ENCODE results near the gene KLHL36. TPM values are rescaled to one million over a fixed set of nuclear protein-coding genes. Genes with fewer than 3 reads are reported as not detected.
A peak's percentile ranks its signal among the peaks of the same experiment; 100 is the strongest.

Gene KLHL36
- total and polyA plus RNA-seq, 2 donors from 2014 or later, result 13.7 to 76.6 TPM

- H3K27ac ChIP-seq (ENCODE audit: low read depth in 2 of 2, low read length in 2 of 2), result no peak overlapping the region
- H3K9ac ChIP-seq (ENCODE audit: low read length in 3 of 3), result no peak overlapping the region
- H3K4me3 ChIP-seq (ENCODE audit: low read length in 3 of 3), result no peak overlapping the region
- no peak for FAIRE-seq
- no peaks in the 10 kb centered on the region for H3K9me3 ChIP-seq (ENCODE audit: control insufficient read depth in 2 of 3, insufficient read depth in 1 of 3, low read length in 3 of 3)
- TF ChIP-seq, protein P1, sequence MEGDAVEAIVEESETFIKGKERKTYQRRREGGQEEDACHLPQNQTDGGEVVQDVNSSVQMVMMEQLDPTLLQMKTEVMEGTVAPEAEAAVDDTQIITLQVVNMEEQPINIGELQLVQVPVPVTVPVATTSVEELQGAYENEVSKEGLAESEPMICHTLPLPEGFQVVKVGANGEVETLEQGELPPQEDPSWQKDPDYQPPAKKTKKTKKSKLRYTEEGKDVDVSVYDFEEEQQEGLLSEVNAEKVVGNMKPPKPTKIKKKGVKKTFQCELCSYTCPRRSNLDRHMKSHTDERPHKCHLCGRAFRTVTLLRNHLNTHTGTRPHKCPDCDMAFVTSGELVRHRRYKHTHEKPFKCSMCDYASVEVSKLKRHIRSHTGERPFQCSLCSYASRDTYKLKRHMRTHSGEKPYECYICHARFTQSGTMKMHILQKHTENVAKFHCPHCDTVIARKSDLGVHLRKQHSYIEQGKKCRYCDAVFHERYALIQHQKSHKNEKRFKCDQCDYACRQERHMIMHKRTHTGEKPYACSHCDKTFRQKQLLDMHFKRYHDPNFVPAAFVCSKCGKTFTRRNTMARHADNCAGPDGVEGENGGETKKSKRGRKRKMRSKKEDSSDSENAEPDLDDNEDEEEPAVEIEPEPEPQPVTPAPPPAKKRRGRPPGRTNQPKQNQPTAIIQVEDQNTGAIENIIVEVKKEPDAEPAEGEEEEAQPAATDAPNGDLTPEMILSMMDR (IDR thresholded peaks at IDR 0.05; ENCODE audit: borderline replicate concordance, extremely low read depth, insufficient read depth), result no peak
- intact Hi-C loops (cut with DNase I), result no loop called here
- peaks cover 2 to 70% (median 40%) of the 10 kb centered on the region in 3 donors for H3K36me3 ChIP-seq (ENCODE audit: control insufficient read depth in 2 of 3, insufficient read depth in 3 of 3, low read length in 3 of 3)
- peak in 1 of 5 donors; percentile 23 for DNase-seq
- no peaks in the 10 kb centered on the region for H3K4me1 ChIP-seq (ENCODE audit: control insufficient read depth in 2 of 3, insufficient read depth in 2 of 3, low read depth in 1 of 3, low read length in 3 of 3)
- H3K27me3 ChIP-seq (ENCODE audit: control insufficient read depth, insufficient read depth, low read length), result no peaks in the 10 kb centered on the region
These were observed 10.4 kb downstream of the KLHL36 start for GRCh38 chr16:84658690-84659089.

DNA sequence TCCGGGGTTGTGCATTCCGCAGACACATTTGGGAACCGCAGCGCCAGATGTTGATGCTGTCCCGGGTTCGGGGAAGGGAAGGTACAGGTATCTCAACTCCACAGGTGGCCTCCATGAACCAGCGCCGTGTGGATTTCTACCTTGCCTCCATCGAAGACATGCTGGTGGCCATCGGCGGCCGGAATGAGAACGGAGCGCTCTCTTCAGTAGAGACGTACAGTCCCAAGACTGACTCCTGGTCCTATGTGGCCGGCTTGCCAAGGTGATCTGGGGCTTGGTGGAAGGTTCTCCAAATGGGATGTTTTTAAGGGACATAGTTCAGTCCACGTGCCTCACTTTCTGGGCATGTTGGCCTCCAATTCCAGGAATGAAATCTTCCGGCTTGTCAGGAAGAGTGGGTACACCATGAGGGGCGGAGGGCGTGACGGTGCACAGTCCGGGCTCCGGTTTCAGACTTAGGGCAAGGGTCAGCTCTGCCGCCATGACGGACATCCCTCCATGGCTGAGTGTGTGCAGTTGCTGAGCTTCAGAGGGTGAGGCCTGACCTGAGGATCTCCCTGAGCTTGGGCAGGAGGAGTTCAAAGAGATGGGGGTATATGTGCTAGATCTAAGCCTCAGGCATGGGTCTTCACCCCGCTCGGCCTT, 11.5 kb downstream of the KLHL36 start:
- H3K36me3 ChIP-seq (ENCODE audit: control insufficient read depth in 2 of 3, insufficient read depth in 3 of 3, low read length in 3 of 3), result peaks cover 2 to 80% (median 46%) of the 10 kb centered on the region in 3 donors
- no peak overlapping the region for H3K9ac ChIP-seq (ENCODE audit: low read length in 3 of 3)
- H3K4me1 ChIP-seq (ENCODE audit: control insufficient read depth in 2 of 3, insufficient read depth in 2 of 3, low read depth in 1 of 3, low read length in 3 of 3), result no peaks in the 10 kb centered on the region
- no peaks in the 10 kb centered on the region for H3K9me3 ChIP-seq (ENCODE audit: control insufficient read depth in 2 of 3, insufficient read depth in 1 of 3, low read length in 3 of 3)
- H3K4me3 ChIP-seq (ENCODE audit: low read length in 3 of 3), result no peak overlapping the region
- TF ChIP-seq, protein P1 (IDR thresholded peaks at IDR 0.05; ENCODE audit: borderline replicate concordance, extremely low read depth, insufficient read depth), result no peak
- no peaks in the 10 kb centered on the region for H3K27me3 ChIP-seq (ENCODE audit: control insufficient read depth, insufficient read depth, low read length)
- intact Hi-C loops (cut with DNase I), result no loop called here
- DNase-seq (peak in 1 of 5 donors; percentile 66), FAIRE-seq (no peak)
- H3K27ac ChIP-seq (ENCODE audit: low read depth in 2 of 2, low read length in 2 of 2), result no peak overlapping the region

- no peaks in the 10 kb centered on the region for H3K4me1 ChIP-seq (ENCODE audit: control insufficient read depth in 2 of 3, insufficient read depth in 2 of 3, low read depth in 1 of 3, low read length in 3 of 3)
- FAIRE-seq (no peak), DNase-seq (no peak)
- no peak overlapping the region for H3K9ac ChIP-seq (ENCODE audit: low read length in 3 of 3)
- H3K27ac ChIP-seq (ENCODE audit: low read depth in 2 of 2, low read length in 2 of 2), result no peak overlapping the region
- H3K27me3 ChIP-seq (ENCODE audit: control insufficient read depth, insufficient read depth, low read length), result no peaks in the 10 kb centered on the region
- intact Hi-C loops (cut with DNase I), result no loop called here
- peaks cover 2 to 86% (median 46%) of the 10 kb centered on the region in 3 donors for H3K36me3 ChIP-seq (ENCODE audit: control insufficient read depth in 2 of 3, insufficient read depth in 3 of 3, low read length in 3 of 3)
- H3K9me3 ChIP-seq (ENCODE audit: control insufficient read depth in 2 of 3, insufficient read depth in 1 of 3, low read length in 3 of 3), result no peaks in the 10 kb centered on the region
- TF ChIP-seq, protein P1 (IDR thresholded peaks at IDR 0.05; ENCODE audit: borderline replicate concordance, extremely low read depth, insufficient read depth), result no peak
- H3K4me3 ChIP-seq (ENCODE audit: low read length in 3 of 3), result no peak overlapping the region
These were observed 12.7 kb downstream of the KLHL36 start for GRCh38 chr16:84660973-84661372.

Measured in kidney (tissue), 14 donors.